GM04504 (cell line): ENCODE measurements around the gene HRH1.
"Not testable (repeated sequence)": the region's sequence is repeated elsewhere in the genome, so short reads cannot be mapped to it uniquely, and the experiment has no call there.

Experiments
- DNase-seq: peaks from one replicate; pipeline ENCODE4 v3.0.0-alpha.2; 2012; ENCODE audit warnings: low read depth

HRH1 gene

GRCh38 chr3:11204697-11205348, 50.5 kb downstream of the HRH1 start:
- DNase-seq = no peak

GRCh38 chr3:11205881-11206280, 51.6 kb downstream of the HRH1 start:
- DNase-seq = not testable (repeated sequence)

GRCh38 chr3:11206316-11206715, 52.0 kb downstream of the HRH1 start:
- DNase-seq = no peak

- DNase-seq = no peak
Observed at GRCh38 chr3:11206953-11207352, 52.7 kb downstream of the HRH1 start.

- no peak for DNase-seq
Observed at GRCh38 chr3:11211531-11212298, 57.4 kb downstream of the HRH1 start.

DNA sequence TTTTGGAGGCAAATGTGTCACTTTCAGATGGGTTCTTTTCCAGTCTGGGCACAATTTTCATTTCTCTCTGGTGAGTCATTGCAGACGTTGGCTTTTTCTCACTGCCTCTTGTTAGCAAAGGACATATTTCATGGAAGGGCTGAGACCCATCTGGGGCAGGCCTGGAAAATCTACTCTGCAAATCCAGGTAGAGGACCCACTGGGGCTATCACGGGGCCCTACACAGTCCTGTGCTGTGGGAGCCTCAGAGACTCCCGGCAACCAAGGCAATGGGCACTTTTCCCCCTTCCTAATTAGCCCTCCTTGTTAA, 58.0 kb downstream of the HRH1 start:
- peak; percentile 56 for DNase-seq

GRCh38 chr3:11212784-11213183, 58.5 kb downstream of the HRH1 start:
- DNase-seq = no peak

GRCh38 chr3:11213810-11214450, 59.6 kb downstream of the HRH1 start:
- no peak for DNase-seq

DNA sequence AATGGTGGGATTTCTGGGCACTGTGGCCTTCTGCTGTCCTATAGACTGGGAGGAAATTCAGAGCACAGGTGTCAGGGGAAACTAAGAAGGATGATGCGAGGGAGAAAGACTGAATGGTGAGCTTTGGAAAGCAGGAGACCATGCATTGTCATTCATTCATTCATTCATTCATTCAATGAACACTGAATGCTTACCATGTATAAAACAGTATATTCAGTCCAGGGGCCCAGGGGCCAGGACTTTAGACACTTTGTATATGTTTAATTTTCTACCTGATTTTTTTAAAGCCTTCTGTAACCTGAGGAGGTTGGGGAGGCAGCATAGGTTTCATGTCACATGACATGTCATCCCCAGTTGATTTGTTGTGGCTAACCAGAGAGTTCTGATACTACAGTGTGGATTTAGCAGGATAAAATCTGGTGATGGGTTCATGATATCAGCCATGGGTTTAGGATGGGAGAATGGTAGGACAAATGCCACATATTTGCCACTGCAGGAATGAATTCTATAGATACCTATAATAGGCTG, 60.2 kb downstream of the HRH1 start:
- DNase-seq = no peak

DNA sequence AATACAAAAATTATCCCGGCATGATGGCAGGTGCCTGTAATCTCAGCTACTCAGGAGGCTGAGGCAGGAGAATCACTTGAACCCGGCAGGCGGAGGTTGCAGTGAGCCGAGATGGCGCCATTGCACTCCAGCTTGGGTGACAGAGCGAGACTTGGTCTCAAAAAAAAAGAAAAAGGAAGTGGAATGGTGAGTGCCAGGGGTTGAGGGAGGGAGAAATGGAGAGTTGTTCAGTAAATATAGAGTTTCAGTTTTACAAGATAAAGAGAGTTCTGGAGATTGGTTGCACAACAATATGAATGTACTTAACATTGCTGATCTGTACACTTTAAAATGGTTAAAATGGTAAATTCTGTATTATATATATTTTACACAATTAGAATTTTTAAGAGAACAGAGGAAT, 63.1 kb downstream of the HRH1 start:
- not testable (repeated sequence) for DNase-seq

DNA sequence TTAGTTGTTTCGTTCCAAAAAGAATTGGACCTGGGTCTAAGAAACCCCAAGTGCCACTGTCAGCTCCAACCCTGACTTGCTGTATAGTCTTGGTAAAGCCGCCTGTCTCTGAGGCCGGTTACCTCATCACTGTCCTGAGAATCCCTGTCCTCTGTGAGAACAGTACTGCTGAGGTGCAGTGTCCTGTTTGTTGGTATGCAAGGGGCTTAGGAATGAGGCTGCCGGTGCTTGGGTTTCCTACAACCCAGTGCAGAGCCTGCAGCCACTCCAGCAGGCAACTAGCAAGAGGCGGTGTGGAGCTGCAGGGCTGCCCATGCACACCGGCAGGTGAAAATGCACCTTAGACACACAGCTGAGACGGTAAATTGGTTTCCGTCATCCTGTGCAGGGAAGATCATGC, 65.9 kb downstream of the HRH1 start:
- no peak for DNase-seq

DNA sequence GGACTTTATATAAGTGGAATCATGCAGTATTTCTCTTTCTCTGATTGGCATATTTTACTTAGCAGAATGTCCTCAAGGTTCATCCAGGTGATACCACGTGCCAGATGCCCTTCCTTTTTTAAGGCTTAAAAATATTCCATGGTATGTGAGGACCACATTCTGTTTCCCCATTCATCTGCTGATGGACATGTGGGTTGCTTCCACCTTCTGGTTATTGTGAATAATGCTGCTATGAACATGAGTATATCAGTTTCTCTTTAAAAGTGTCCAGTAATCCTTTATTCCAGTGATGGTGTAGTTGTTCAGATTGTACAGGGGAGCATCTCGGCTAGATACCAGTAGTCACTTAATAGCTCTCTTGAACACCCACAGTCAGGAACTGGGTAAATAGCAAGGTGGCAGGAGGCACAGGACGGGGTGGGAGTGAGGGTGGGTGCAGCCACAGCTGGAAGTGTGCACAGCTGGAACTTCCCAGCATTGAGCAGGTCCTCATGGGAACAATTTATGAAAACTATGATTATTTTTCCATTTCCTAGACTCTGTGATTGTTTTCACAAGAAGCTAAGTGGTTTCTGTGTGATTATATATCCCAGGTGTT, 67.6 kb downstream of the HRH1 start:
- DNase-seq = no peak

DNA sequence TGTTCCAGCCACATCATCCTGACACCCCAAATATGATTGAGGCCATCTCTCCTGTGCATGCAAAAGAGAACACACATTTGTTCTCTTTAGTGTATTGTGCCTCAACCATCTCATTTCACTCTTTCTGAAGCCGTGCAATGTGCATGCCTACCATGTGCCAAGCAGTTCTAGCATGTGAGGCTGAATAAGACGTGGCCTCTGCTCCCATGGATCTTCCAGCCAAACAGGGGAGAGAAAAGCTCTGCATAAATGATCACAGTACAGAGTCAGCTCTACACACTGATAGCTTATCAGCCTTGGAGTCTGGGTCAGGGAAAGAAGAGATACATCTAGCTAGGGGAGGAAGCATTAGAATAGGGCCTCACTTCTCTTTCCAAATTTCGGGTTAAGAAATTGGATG, 69.7 kb downstream of the HRH1 start:
- DNase-seq = no peak

DNA sequence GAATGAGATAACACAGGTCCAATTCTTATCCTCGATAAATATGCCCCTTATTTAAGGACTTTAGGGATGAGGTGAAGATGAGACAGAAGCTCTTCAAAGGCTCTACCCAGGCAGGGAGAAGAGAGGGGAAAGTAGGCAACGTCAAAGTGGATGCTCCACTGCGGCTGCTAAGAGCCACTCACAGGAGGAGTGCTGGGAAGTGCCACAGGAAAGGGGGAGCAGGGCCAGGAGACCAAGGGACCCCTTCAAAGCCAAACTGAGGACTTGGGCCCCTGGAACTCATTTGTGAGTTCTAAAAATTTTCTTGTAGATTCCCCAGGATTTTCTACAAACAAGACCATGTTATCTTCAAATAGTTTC, 70.6 kb downstream of the HRH1 start:
- DNase-seq = no peak

- no peak for DNase-seq
Observed at GRCh38 chr3:11226042-11226370, 71.7 kb downstream of the HRH1 start.

DNA sequence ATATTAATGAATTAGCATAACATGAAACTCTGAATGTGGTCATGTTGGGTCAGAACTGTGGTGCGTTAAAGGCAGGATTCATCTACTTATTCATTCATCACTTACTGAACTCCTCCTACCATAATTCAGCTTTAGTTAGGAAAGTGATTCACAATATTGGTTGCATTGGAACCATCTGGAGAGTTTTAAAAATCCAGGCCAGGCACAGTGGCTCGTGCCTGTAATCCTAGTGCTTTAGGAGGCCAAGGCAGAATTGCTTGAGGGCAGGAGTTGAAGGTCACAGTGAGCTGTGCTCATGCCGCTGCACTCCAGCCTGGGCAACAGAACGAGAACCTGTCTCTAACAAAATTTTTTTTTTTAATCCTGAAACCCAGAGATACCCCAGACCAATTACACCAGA, 73.7 kb downstream of the HRH1 start:
- no peak for DNase-seq

DNA sequence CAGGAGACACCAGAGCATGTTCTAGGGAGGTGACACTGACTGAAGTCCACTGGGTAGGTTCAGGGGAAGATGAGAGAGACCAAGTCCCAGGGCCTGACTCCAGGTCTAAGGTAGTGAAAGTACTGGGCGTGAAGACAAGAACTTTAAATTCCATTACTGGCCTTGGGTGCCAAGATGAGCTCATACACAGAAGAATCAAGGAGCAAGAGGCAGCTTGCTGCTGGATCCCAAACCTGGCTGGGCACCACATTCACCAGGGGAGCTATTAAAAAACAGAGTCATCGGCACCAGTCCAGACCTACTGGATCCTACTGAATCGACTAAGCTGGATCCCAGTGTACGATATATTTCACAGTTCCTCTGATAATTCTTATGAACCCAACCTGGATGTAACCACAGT, 75.8 kb downstream of the HRH1 start:
- no peak for DNase-seq

GRCh38 chr3:11230832-11231231, 76.5 kb downstream of the HRH1 start:
- no peak for DNase-seq

DNA sequence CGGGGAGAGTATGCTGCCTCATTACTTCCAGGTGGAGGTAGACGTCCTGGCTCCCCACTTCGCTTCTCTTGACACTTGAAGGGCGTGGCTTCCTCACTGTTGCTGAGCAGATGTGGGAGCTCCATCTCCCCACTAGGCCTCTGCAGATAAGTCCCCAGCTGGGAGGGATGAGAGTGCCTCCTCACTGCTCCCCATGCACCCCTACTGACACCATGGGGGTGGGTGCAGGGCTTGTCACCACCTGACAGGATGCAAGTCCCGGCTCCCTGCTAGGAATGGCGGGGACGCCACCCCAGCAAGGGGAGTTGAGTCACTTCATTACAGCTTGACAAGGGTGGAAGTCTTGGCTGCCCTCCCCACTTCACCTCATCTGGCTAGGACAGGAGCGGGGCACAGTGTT, 81.1 kb downstream of the HRH1 start:
- DNase-seq = no peak

- DNase-seq = no peak
Observed at GRCh38 chr3:11236588-11237461, 82.5 kb downstream of the HRH1 start.

DNA sequence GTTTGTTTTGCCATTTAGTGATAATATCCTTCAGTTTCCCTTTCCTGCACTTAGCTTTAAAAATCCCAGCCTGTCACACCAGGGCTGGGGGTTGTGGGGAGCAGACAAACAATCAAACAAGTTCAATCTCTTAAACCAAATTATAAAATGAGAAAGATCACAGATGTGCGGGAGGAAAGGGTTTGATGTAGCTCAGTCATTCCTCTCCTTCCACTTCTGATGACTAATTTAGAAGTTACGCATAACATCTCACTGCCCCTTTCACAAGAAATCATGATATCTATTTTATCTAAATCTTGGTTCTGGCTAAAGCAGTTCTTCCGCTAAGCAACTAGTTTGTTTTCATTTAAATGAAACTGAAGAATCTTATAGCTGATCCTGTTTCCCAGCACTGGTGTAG, 83.8 kb downstream of the HRH1 start:
- peak; percentile 72 for DNase-seq

DNA sequence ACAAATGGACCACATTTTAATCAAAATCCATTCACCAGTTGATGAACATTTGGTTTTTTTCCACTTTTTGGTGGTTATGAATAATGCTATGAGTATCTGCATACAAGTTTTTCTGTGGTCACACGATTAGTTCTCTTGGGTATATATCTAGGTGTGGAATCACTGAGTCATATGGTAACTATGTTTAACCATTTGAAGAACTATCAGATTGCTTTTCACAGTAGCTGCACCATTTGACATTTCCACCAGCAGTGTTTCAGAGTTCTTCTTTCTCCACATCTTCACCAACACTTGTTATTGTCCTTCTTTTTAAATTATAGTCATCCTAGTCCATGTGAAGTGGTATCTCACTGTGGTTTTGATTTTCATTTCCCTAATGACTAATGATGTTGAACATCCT, 84.6 kb downstream of the HRH1 start:
- DNase-seq = peak; percentile 65
